ENCODE measurements around the gene EIF1.

Gene EIF1

DNA sequence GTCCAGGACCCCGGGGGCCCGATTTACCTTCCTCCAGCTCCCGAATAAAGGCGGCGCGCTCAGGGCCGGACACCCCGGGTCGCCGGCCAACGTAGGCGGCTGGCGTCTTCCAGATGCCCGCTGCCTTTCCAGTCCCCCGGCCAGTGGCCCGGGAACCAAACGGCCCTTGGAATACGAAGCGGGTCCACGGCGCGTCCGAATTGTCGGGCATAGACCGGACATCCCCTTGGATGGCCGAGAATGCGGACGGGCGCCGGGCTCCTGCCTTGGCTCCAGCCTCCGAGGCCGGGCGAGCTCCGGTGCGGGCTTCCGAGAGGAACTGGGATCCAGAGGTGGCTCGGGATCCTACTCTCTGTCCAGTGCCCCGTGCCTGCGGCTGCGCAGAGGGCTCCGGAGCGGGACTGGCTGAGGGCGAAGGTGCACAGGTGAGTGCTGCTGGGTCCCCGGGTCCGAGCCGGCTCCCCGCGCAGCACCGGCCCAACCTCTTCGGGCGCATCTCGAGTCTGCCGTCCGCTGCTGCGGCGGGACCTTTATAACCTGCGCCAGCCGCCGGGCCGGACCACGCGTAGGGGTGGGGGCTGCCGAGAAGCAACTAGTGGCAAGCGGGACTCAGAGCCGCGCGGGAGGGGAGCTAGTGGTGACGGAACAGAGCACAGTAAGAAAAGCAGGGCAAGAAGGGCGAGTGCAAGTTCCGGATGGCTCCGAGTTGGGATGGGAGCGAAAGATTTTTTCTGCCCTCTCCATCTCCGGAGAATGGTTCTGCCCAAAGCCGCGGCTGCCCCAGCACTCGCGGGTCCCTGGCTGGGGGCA lies 45.7 kb downstream of the EIF1 start, which contains the start of gene HAP1:
TSS of gene HAP1 (minus strand) at position 505 of the 810 bp plus-strand sequence. CDS start at position 496, 9 bp downstream.
- no peaks in the 10 kb centered on the region for H3K9me3 ChIP-seq (ENCODE audit: control insufficient read depth, low read length)
- WGBS, 2 experiments (ENCODE audit: insufficient coverage in 2 of 2), result 1% methylated on average over 70 to 72 of the region's 77 CpGs
- peak within 1 kb of the TSS; percentile 39 for H3K4me3 ChIP-seq (ENCODE audit: extremely low read depth, insufficient read depth, low read length, poor library complexity, severe bottlenecking)
- no peaks in the 10 kb centered on the region for H3K36me3 ChIP-seq (ENCODE audit: control insufficient read depth, insufficient read depth, low read length)
- peaks cover 2% of the 10 kb centered on the region for H3K4me1 ChIP-seq (ENCODE audit: control insufficient read depth, insufficient read depth, low read length, poor library complexity, severe bottlenecking)
- no peak within 1 kb of the TSS for H3K27ac ChIP-seq (ENCODE audit: low read depth, low read length, severe bottlenecking)

DNA sequence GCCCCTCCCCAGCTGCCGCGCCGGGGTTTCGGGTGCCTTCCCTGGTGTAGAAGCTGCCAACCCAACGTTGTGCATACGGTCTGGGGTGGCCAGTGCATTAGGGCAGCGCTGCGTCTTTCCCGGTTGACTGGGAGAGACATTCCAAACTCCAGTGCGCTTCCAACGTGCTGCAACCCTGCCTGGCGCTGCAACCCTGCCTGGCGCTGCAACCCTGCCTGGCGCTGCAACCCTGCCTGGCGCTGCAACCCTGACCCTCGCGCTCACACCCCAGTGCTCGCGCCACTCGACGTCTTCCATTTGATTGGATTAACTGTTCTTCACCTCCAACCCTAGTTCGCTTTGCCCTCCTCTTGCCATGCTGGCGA lies 46.2 kb downstream of the EIF1 start:
- H3K4me1 ChIP-seq (ENCODE audit: control insufficient read depth, insufficient read depth, low read length, poor library complexity, severe bottlenecking), result peaks cover 2% of the 10 kb centered on the region
- H3K9me3 ChIP-seq (ENCODE audit: control insufficient read depth, low read length), result no peaks in the 10 kb centered on the region
- 1 to 5% methylated on average over 20 to 23 of the region's 23 CpGs for WGBS, 2 experiments (ENCODE audit: insufficient coverage in 2 of 2)
- H3K27ac ChIP-seq (ENCODE audit: low read depth, low read length, severe bottlenecking), result no peak overlapping the region
- H3K4me3 ChIP-seq (ENCODE audit: extremely low read depth, insufficient read depth, low read length, poor library complexity, severe bottlenecking), result peak overlapping the region; percentile 39
- H3K36me3 ChIP-seq (ENCODE audit: control insufficient read depth, insufficient read depth, low read length), result no peaks in the 10 kb centered on the region

DNA sequence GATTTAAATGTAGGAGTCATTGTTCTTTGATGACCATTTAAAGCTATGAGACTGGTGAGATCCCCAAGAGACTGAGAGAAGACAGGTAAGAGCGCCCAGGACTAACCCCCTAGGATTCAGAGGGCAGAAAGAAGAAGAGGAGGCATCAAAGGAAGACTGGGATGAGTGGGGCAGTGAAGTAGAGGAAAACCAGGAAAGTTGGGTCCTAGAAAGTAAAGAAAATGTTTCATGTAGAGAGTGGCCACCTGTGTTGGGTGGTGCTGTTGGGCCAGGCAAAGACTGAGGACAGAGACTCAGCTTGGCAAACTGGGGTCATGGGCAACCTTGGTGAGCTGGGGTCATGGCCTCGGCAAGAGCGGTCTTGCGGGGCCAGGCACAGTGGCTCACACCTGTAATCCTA lies 47.1 kb downstream of the EIF1 start:
- H3K27ac ChIP-seq (ENCODE audit: low read depth, low read length, severe bottlenecking), result no peak overlapping the region
- no peaks in the 10 kb centered on the region for H3K9me3 ChIP-seq (ENCODE audit: control insufficient read depth, low read length)
- 80 to 98% methylated on average over 4 of the region's 4 CpGs for WGBS, 2 experiments (ENCODE audit: insufficient coverage in 2 of 2)
- peaks cover 2% of the 10 kb centered on the region for H3K4me1 ChIP-seq (ENCODE audit: control insufficient read depth, insufficient read depth, low read length, poor library complexity, severe bottlenecking)
- no peaks in the 10 kb centered on the region for H3K36me3 ChIP-seq (ENCODE audit: control insufficient read depth, insufficient read depth, low read length)
- H3K4me3 ChIP-seq (ENCODE audit: extremely low read depth, insufficient read depth, low read length, poor library complexity, severe bottlenecking), result no peak overlapping the region

DNA sequence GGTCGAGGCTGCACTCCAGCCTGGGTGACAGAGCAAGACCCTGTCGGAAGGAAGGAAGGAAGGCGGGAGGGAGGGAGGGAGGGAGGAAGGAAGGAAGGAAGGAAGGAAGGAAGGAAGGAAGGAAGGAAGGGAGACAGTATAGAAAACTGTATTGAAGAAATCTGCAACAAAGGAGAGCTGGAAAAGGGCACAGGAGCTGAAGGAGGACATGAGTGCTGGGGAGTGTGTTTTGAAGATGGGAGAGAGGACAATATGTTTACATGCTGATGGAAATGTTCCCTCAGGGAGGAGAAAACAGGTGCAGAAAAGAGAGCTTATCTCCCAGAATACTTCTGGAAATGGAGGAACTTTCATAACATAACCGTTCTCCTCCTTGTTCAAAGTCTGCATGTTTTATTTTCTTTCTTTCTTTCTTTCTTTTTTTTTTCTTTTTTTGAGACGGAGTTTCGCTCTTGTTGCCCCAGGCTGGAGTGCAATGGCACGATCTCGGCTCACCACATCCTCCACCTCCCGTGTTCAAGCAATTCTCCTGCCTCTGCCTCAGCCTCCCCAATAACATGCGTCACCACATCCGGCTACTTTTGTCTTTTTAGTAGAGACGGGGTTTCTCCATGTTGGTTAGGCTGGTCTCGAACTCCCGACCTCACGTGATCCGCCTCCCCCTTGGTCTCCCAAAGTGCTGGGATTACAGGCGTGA lies 48.4 kb downstream of the EIF1 start:
- peaks cover 2% of the 10 kb centered on the region for H3K4me1 ChIP-seq (ENCODE audit: control insufficient read depth, insufficient read depth, low read length, poor library complexity, severe bottlenecking)
- H3K36me3 ChIP-seq (ENCODE audit: control insufficient read depth, insufficient read depth, low read length), result no peaks in the 10 kb centered on the region
- 77% methylated on average over 13 to 15 of the region's 17 CpGs for WGBS, 2 experiments (ENCODE audit: insufficient coverage in 2 of 2)
- H3K27ac ChIP-seq (ENCODE audit: low read depth, low read length, severe bottlenecking), result no peak overlapping the region
- no peaks in the 10 kb centered on the region for H3K9me3 ChIP-seq (ENCODE audit: control insufficient read depth, low read length)
- no peak overlapping the region for H3K4me3 ChIP-seq (ENCODE audit: extremely low read depth, insufficient read depth, low read length, poor library complexity, severe bottlenecking)

DNA sequence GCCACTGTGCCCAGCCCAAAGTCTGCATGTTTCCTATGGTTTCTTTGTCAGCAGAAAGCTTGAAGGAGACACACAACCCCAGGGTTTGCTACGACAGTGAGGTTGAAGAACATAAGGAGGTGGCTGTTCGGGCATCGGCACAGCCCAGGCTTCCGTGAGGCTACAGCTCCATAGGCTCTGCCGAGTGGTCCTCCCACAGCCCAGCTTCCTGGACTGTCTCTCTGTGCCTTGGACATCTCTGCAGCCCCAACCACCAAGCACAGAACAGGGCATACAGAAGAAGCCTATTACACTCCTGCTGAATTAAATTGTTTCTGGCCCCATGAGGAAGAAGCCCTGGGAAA lies 49.0 kb downstream of the EIF1 start:
- no peaks in the 10 kb centered on the region for H3K9me3 ChIP-seq (ENCODE audit: control insufficient read depth, low read length)
- H3K4me3 ChIP-seq (ENCODE audit: extremely low read depth, insufficient read depth, low read length, poor library complexity, severe bottlenecking), result no peak overlapping the region
- H3K36me3 ChIP-seq (ENCODE audit: control insufficient read depth, insufficient read depth, low read length), result no peaks in the 10 kb centered on the region
- H3K27ac ChIP-seq (ENCODE audit: low read depth, low read length, severe bottlenecking), result no peak overlapping the region
- H3K4me1 ChIP-seq (ENCODE audit: control insufficient read depth, insufficient read depth, low read length, poor library complexity, severe bottlenecking), result peaks cover 2% of the 10 kb centered on the region
- WGBS, 2 experiments (ENCODE audit: insufficient coverage in 2 of 2), result 31 to 49% methylated on average over 4 to 5 of the region's 5 CpGs

DNA sequence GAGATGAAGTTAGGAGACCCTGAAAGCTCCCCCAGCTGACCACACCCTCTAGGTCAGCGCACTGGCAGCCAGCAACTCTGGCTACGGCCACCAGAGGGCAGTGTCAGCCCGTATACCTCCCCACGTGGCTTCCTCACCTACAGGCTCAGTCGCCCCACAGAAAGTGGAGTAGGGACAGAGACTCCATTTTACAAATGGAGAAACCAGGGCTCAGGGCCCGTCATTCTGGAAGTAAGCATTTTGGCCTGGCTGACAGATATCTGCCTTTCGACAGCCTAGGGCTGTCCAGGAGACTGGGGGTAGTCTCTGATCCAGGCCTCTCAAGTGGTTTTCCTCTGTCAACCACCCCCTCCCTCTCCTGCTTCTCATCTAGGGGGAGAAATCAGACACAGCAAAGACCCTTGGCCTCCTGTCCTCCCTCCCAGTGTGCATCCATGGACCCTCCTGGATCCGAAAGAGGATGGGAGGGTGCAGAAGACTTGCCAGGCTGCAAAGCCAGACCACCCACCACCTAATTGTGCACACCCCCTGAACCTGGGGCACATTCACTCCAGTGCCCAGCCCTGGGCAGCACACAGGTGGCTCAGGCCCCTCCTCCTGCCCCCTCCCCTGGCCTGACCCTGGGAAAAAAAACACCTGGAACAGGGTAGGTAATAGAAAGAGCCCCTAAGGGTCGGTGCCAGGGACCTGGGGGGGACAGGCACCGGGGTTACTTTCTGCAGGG lies 49.6 kb downstream of the EIF1 start:
- no peak overlapping the region for H3K27ac ChIP-seq (ENCODE audit: low read depth, low read length, severe bottlenecking)
- 25 to 44% methylated on average over 5 to 8 of the region's 10 CpGs for WGBS, 2 experiments (ENCODE audit: insufficient coverage in 2 of 2)
- H3K4me3 ChIP-seq (ENCODE audit: extremely low read depth, insufficient read depth, low read length, poor library complexity, severe bottlenecking), result no peak overlapping the region
- H3K9me3 ChIP-seq (ENCODE audit: control insufficient read depth, low read length), result no peaks in the 10 kb centered on the region
- no peaks in the 10 kb centered on the region for H3K36me3 ChIP-seq (ENCODE audit: control insufficient read depth, insufficient read depth, low read length)
- H3K4me1 ChIP-seq (ENCODE audit: control insufficient read depth, insufficient read depth, low read length, poor library complexity, severe bottlenecking), result peaks cover 2% of the 10 kb centered on the region

DNA sequence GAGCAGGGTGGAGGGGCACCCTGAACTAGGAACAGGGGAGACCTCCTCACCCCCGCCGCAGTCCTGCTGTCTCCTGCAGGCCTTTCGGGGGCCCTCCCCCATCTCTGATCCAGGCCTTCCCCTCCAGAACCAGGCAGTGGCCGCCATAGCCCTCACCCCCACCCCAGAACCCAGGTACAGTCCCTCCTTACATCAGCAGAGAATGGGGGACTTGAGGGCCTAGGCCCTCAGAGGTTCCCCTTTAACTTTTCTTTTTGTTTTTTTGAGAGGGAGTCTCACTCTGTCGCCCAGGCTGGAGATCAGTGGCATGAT lies 50.1 kb downstream of the EIF1 start:
- no peaks in the 10 kb centered on the region for H3K9me3 ChIP-seq (ENCODE audit: control insufficient read depth, low read length)
- H3K36me3 ChIP-seq (ENCODE audit: control insufficient read depth, insufficient read depth, low read length), result no peaks in the 10 kb centered on the region
- H3K4me1 ChIP-seq (ENCODE audit: control insufficient read depth, insufficient read depth, low read length, poor library complexity, severe bottlenecking), result peaks cover 2% of the 10 kb centered on the region
- WGBS, 2 experiments (ENCODE audit: insufficient coverage in 2 of 2), result 97% methylated on average over 4 of the region's 5 CpGs; no CpG with 5 or more reads in 1 of the 2 experiments
- H3K27ac ChIP-seq (ENCODE audit: low read depth, low read length, severe bottlenecking), result no peak overlapping the region
- H3K4me3 ChIP-seq (ENCODE audit: extremely low read depth, insufficient read depth, low read length, poor library complexity, severe bottlenecking), result no peak overlapping the region

DNA sequence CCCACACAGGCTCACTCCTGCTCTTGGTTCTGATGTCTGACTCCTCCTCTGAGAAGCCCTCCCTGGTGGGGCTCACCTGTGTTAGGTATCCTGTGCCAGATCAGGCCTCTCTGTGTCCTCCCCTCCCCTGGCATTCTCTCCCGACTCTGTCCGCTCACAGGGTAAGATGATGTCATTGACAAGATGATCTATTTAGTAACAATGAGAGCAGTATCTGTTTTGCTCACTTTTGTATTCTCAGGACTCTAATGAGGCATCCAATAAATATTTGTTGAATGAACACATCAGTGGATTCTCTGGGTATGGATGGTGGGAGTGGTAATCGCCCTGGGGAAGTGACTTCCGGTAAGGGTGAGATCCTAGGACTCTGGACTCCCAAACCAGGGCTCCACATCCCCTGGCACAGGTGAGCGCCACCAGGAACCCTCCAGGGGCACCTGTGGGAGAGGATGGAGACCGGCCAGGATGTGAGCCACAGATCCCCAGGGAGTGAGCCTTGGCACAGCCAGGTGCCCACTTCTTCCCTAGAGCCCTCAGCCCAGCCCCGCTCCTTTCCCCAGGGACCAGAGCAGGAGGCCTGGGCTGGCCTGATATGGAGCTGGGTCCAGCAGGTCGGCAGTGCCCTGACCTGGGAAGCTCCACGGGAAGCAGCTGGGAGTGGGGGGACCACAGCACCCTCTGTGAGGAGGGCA lies 51.1 kb downstream of the EIF1 start:
- Histone ChIP-seq H3K9me3 (ENCODE audit: control insufficient read depth, low read length) (no peaks in the 10 kb centered on the region), H3K27ac (ENCODE audit: low read depth, low read length, severe bottlenecking) (no peak overlapping the region), H3K4me3 (ENCODE audit: extremely low read depth, insufficient read depth, low read length, poor library complexity, severe bottlenecking) (no peak overlapping the region), H3K36me3 (ENCODE audit: control insufficient read depth, insufficient read depth, low read length) (no peaks in the 10 kb centered on the region), H3K4me1 (ENCODE audit: control insufficient read depth, insufficient read depth, low read length, poor library complexity, severe bottlenecking) (peaks cover 2% of the 10 kb centered on the region)
- WGBS, 2 experiments (ENCODE audit: insufficient coverage in 2 of 2), result 81 to 84% methylated on average over 3 to 6 of the region's 9 CpGs

DNA sequence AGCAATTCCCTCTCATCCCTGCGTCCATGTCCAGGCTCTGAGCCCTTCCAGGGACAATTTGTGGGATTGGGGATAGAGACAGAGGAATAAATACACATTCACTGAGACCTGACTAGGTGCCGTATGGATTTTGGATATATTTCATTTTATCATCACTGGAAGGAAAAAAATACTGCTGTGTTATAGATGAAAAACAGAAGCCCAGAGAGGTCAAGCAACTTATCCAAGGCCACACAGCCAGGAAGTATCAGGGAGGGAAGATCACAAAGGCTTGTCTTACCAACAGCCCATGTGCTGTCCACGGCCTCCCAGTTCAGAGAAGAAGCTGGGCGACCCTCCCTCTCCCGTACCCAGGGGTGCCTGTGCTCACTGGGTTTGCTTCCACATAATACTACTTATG lies 51.8 kb downstream of the EIF1 start:
- H3K4me1 ChIP-seq (ENCODE audit: control insufficient read depth, insufficient read depth, low read length, poor library complexity, severe bottlenecking), result no peaks in the 10 kb centered on the region
- no peaks in the 10 kb centered on the region for H3K9me3 ChIP-seq (ENCODE audit: control insufficient read depth, low read length)
- 89 to 93% methylated on average over 3 of the region's 5 CpGs for WGBS, 2 experiments (ENCODE audit: insufficient coverage in 2 of 2)

DNA sequence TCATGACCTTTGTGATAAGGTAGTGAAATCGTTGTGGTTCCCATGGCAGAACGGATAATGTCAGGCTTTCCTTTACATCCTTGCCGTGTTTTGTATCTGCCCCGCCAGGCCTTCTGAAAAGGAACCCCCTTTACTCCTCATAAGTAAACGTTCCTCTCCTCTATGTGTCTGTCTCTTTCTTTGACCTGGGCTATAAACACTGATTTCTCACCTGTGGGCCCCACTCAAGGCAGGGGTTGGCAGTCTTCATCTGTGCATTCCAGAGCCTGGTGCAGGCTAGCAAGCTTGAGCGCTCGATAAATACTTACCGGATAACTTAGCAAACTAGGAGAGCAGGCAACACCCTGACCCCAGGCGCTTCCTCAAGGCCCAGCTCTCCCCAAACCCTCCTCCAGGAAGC lies 53.0 kb downstream of the EIF1 start:
- H3K36me3 ChIP-seq (ENCODE audit: control insufficient read depth, insufficient read depth, low read length), result no peaks in the 10 kb centered on the region
- no peaks in the 10 kb centered on the region for H3K4me1 ChIP-seq (ENCODE audit: control insufficient read depth, insufficient read depth, low read length, poor library complexity, severe bottlenecking)
- 77 to 78% methylated on average over 7 of the region's 9 CpGs for WGBS, 2 experiments (ENCODE audit: insufficient coverage in 2 of 2)
- no peaks in the 10 kb centered on the region for H3K9me3 ChIP-seq (ENCODE audit: control insufficient read depth, low read length)
- no peak overlapping the region for H3K4me3 ChIP-seq (ENCODE audit: extremely low read depth, insufficient read depth, low read length, poor library complexity, severe bottlenecking)
- H3K27ac ChIP-seq (ENCODE audit: low read depth, low read length, severe bottlenecking), result no peak overlapping the region

More for the DNA sequence above, 51.8 kb downstream of the EIF1 start:
- H3K36me3 ChIP-seq (ENCODE audit: control insufficient read depth, insufficient read depth, low read length), result no peaks in the 10 kb centered on the region
- no peak overlapping the region for H3K4me3 ChIP-seq (ENCODE audit: extremely low read depth, insufficient read depth, low read length, poor library complexity, severe bottlenecking)
- no peak overlapping the region for H3K27ac ChIP-seq (ENCODE audit: low read depth, low read length, severe bottlenecking)

All from mesodermal cell (in vitro differentiated cells).